ENCODE data around the gene KATNB1. TPM values are rescaled to one million over a fixed set of nuclear protein-coding genes. Genes with fewer than 3 reads are reported as not detected.
A peak's percentile ranks its signal among the peaks of the same experiment; 100 is the strongest.
"Not testable (repeated sequence)": the region's sequence is repeated elsewhere in the genome, so short reads cannot be mapped to it uniquely, and the experiment has no call there.

KATNB1 gene
- polyA plus RNA-seq, 3 donors = 16.9 to 35.6 (median 17.7) TPM

DNA sequence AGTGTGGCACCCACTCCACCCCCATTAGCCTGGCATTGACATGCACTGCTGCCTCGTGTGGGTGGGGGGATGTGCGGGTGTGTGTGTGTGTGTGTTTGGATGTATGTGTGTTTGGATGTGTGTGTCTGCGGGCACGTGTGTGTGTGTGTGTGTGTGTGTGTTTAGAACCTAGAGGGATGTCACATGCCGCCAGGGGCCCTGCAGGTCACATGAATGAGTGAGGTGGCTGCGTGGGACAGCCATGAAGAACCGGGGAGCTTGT is 9.0 kb downstream of the KATNB1 start:
- Histone ChIP-seq H3K9ac (ENCODE audit: insufficient read depth, low read length, poor library complexity, severe bottlenecking) (no peak overlapping the region), H3K4me3 (replicated peaks in 1 of 3; ENCODE audit: low read depth in 2 of 3, low read length in 3 of 3) (no peak overlapping the region), H3K4me2 (replicated peaks; ENCODE audit: extremely low read depth, low read length, poor library complexity, severe bottlenecking) (no peak overlapping the region), H3K79me2 (ENCODE audit: insufficient read depth, low read length) (no peaks in the 10 kb centered on the region), H3K9me3 (replicated peaks in 1 of 2; ENCODE audit: control insufficient read depth in 1 of 2, insufficient read depth in 1 of 2, low read length in 2 of 2) (no peaks in the 10 kb centered on the region), H3K4me1 (ENCODE audit: control insufficient read depth in 1 of 2, insufficient read depth in 2 of 2, low read length in 2 of 2) (no peaks in the 10 kb centered on the region), H3K27me3 (ENCODE audit: control insufficient read depth in 2 of 2, insufficient read depth in 2 of 2, low read length in 2 of 2) (no peaks in the 10 kb centered on the region), H3K27ac (ENCODE audit: low read depth in 1 of 2, low read length in 2 of 2) (no peak overlapping the region), H3K36me3 (replicated peaks in 1 of 2; ENCODE audit: control insufficient read depth in 1 of 2, insufficient read depth in 2 of 2, low read length in 2 of 2) (peaks cover 22 to 46% of the 10 kb centered on the region in 2 donors), H2AFZ (ENCODE audit: insufficient read depth, low read depth, low read length, poor library complexity, severe bottlenecking) (no peak overlapping the region), H4K20me1 (ENCODE audit: insufficient read depth, low read length) (no peaks in the 10 kb centered on the region)
- Mint-ChIP-seq H3K27me3 (ENCODE audit: low read depth in 3 of 3) (no peaks in the 10 kb centered on the region), H3K27ac (no peak overlapping the region), H3K9me3 (no peaks in the 10 kb centered on the region), H3K36me3 (peaks cover 19 to 45% of the 10 kb centered on the region in 2 donors), H3K4me1 (no peaks in the 10 kb centered on the region), H3K4me3 (no peak overlapping the region)
- TF ChIP-seq, protein P1, sequence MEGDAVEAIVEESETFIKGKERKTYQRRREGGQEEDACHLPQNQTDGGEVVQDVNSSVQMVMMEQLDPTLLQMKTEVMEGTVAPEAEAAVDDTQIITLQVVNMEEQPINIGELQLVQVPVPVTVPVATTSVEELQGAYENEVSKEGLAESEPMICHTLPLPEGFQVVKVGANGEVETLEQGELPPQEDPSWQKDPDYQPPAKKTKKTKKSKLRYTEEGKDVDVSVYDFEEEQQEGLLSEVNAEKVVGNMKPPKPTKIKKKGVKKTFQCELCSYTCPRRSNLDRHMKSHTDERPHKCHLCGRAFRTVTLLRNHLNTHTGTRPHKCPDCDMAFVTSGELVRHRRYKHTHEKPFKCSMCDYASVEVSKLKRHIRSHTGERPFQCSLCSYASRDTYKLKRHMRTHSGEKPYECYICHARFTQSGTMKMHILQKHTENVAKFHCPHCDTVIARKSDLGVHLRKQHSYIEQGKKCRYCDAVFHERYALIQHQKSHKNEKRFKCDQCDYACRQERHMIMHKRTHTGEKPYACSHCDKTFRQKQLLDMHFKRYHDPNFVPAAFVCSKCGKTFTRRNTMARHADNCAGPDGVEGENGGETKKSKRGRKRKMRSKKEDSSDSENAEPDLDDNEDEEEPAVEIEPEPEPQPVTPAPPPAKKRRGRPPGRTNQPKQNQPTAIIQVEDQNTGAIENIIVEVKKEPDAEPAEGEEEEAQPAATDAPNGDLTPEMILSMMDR (IDR thresholded peaks at IDR 0.05) = no peak
- 100% methylated on average over 6 of the region's 7 CpGs for whole genome bisulfite sequencing (ENCODE audit: insufficient coverage)
- no peak for DNase-seq
- intact Hi-C loops (cut with micrococcal nuclease) = no loop called here

DNA sequence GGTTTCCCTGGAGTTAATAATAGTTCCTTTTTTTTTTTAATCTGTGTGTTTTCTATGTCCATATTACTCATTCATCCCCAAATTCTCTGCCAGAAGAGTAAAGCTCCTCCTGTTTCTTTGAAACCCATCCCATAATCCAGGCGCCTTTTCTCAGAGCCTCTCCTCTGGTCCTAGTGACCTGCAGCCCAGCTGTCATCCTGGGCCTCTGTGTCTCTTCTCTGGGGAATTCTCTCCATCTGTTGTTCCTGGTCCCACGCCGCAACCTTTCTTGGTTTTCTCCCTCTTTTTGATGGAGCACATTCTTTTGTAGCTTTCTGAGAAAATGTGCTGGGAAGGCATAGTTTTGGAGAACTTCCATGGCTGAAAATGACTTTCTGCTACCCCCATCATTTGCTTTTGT is 10.2 kb downstream of the KATNB1 start:
- H3K27me3 Mint-ChIP-seq (ENCODE audit: low read depth in 3 of 3) = no peaks in the 10 kb centered on the region
- H3K79me2 ChIP-seq (ENCODE audit: insufficient read depth, low read length) = no peaks in the 10 kb centered on the region
- DNase-seq = no peak
- no peak overlapping the region for H3K9ac ChIP-seq (ENCODE audit: insufficient read depth, low read length, poor library complexity, severe bottlenecking)
- H3K4me3 ChIP-seq (replicated peaks in 1 of 3; ENCODE audit: low read depth in 2 of 3, low read length in 3 of 3) = no peak overlapping the region
- H3K36me3 Mint-ChIP-seq = peaks cover 24 to 47% of the 10 kb centered on the region in 2 donors
- peak overlapping the region in 1 of 7 donors; percentile 6 for H3K27ac Mint-ChIP-seq
- 95% methylated on average over 2 of the region's 3 CpGs for WGBS (ENCODE audit: insufficient coverage)
- no peaks in the 10 kb centered on the region for H3K9me3 Mint-ChIP-seq
- no peaks in the 10 kb centered on the region for H3K27me3 ChIP-seq (ENCODE audit: control insufficient read depth in 2 of 2, insufficient read depth in 2 of 2, low read length in 2 of 2)
- H3K4me3 Mint-ChIP-seq = no peak overlapping the region
- intact Hi-C loops (cut with micrococcal nuclease) = no loop called here
- H3K9me3 ChIP-seq (replicated peaks in 1 of 2; ENCODE audit: control insufficient read depth in 1 of 2, insufficient read depth in 1 of 2, low read length in 2 of 2) = no peaks in the 10 kb centered on the region
- TF ChIP-seq, protein P1 (IDR thresholded peaks at IDR 0.05) = no peak
- H3K27ac ChIP-seq (ENCODE audit: low read depth in 1 of 2, low read length in 2 of 2) = no peak overlapping the region
- H4K20me1 ChIP-seq (ENCODE audit: insufficient read depth, low read length) = no peaks in the 10 kb centered on the region
- no peaks in the 10 kb centered on the region for H3K4me1 Mint-ChIP-seq
- peaks cover 25 to 49% of the 10 kb centered on the region in 2 donors for H3K36me3 ChIP-seq (replicated peaks in 1 of 2; ENCODE audit: control insufficient read depth in 1 of 2, insufficient read depth in 2 of 2, low read length in 2 of 2)
- no peak overlapping the region for H2AFZ ChIP-seq (ENCODE audit: insufficient read depth, low read depth, low read length, poor library complexity, severe bottlenecking)
- H3K4me2 ChIP-seq (replicated peaks; ENCODE audit: extremely low read depth, low read length, poor library complexity, severe bottlenecking) = no peak overlapping the region
- no peaks in the 10 kb centered on the region for H3K4me1 ChIP-seq (ENCODE audit: control insufficient read depth in 1 of 2, insufficient read depth in 2 of 2, low read length in 2 of 2)

DNA sequence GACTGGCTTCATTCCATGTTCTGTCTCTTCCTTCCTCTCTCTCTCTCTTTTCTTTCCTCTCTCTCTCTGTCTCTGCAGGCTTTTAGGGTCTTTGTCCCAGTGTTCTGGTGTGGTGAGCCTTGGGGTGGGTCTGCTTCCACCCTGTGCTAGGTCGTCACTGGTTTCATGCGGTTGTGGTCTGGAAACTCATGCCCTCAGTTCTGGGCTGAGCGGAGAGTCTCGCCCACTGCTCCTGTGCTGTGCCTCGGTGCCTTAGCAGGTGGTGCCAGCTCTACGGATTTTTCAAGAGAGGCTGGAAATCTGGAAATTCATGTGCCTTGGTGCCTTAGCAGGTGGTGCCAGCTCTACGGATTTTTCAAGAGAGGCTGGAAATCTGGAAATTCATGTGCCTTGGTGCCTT is 10.7 kb downstream of the KATNB1 start:
- H3K4me1 ChIP-seq (ENCODE audit: control insufficient read depth in 1 of 2, insufficient read depth in 2 of 2, low read length in 2 of 2); H3K27ac ChIP-seq (ENCODE audit: low read depth in 1 of 2, low read length in 2 of 2); H3K9me3 Mint-ChIP-seq; H3K27me3 ChIP-seq (ENCODE audit: control insufficient read depth in 2 of 2, insufficient read depth in 2 of 2, low read length in 2 of 2); H3K9ac ChIP-seq (ENCODE audit: insufficient read depth, low read length, poor library complexity, severe bottlenecking); H2AFZ ChIP-seq (ENCODE audit: insufficient read depth, low read depth, low read length, poor library complexity, severe bottlenecking); intact Hi-C loops (cut with micrococcal nuclease); H3K9me3 ChIP-seq (replicated peaks in 1 of 2; ENCODE audit: control insufficient read depth in 1 of 2, insufficient read depth in 1 of 2, low read length in 2 of 2); H4K20me1 ChIP-seq (ENCODE audit: insufficient read depth, low read length); H3K27me3 Mint-ChIP-seq (ENCODE audit: low read depth in 3 of 3); H3K4me3 ChIP-seq (replicated peaks in 1 of 3; ENCODE audit: low read depth in 2 of 3, low read length in 3 of 3); DNase-seq; H3K4me2 ChIP-seq (replicated peaks; ENCODE audit: extremely low read depth, low read length, poor library complexity, severe bottlenecking); H3K4me3 Mint-ChIP-seq; H3K4me1 Mint-ChIP-seq; H3K79me2 ChIP-seq (ENCODE audit: insufficient read depth, low read length): not testable (repeated sequence)
- Mint-ChIP-seq H3K27ac (peak overlapping the region in 2 of 7 donors; percentile 13 to 49), H3K36me3 (peaks cover 28 to 49% of the 10 kb centered on the region in 2 donors)
- H3K36me3 ChIP-seq (replicated peaks in 1 of 2; ENCODE audit: control insufficient read depth in 1 of 2, insufficient read depth in 2 of 2, low read length in 2 of 2) = peaks cover 25 to 53% of the 10 kb centered on the region in 2 donors
- WGBS (ENCODE audit: insufficient coverage) = 93% methylated on average over 6 of the region's 7 CpGs

Measured in CD14-positive monocyte (primary cell).